Measurements from ENCODE around the gene SLC25A53. TPM values are rescaled to one million over a fixed set of nuclear protein-coding genes. Genes with fewer than 3 reads are reported as not detected.
A peak's percentile ranks its signal among the peaks of the same experiment; 100 is the strongest.
"Not testable (repeated sequence)": the region's sequence is repeated elsewhere in the genome, so short reads cannot be mapped to it uniquely, and the experiment has no call there.

The SLC25A53 gene
- total and polyA plus RNA-seq, 2 donors (not counting 1 experiment from before 2014, with no cell fraction given) = 10.3 to 20.7 TPM

DNA sequence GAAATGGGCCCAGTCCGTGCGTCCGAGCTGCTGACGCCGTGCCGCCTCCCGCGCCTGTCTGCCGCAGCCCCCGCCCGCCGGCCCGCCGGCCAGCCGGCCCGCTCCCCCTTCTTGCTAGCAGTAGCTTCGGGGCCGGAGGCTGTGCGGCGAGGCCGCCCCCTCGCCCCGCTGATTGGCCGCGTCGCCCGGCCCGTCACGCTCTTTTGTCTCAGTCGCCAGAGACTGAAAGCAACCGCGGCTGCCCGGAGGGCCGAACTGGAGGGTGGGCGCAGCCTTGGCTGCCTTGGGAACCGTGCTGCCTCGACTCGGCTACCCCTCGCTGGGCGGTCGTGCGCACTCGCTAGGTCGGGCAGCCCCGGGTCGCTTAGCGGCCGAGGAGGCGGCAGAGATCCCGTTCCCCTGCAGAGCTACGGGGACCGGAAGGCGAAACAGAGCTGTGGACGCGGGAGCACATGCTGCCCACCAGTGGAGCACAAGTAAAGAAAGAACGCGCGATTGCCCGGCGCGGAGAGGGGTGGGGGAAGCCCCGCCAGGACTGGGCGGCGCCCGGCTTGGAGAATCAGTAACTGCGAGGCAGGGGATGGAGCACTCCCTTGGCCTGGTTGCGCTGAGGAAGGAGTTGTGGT is 44.4 kb downstream of the SLC25A53 start, which contains the start of gene ZCCHC18:
Gene ZCCHC18, plus strand, starts transcription at position 198 of the 626 bp plus-strand sequence. CDS start 1,589 bp downstream, outside the sequence.
- peak; percentile 70 for ATAC-seq (ENCODE audit: low read depth)
- TF ChIP-seq, protein P1, sequence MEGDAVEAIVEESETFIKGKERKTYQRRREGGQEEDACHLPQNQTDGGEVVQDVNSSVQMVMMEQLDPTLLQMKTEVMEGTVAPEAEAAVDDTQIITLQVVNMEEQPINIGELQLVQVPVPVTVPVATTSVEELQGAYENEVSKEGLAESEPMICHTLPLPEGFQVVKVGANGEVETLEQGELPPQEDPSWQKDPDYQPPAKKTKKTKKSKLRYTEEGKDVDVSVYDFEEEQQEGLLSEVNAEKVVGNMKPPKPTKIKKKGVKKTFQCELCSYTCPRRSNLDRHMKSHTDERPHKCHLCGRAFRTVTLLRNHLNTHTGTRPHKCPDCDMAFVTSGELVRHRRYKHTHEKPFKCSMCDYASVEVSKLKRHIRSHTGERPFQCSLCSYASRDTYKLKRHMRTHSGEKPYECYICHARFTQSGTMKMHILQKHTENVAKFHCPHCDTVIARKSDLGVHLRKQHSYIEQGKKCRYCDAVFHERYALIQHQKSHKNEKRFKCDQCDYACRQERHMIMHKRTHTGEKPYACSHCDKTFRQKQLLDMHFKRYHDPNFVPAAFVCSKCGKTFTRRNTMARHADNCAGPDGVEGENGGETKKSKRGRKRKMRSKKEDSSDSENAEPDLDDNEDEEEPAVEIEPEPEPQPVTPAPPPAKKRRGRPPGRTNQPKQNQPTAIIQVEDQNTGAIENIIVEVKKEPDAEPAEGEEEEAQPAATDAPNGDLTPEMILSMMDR (IDR thresholded peaks at IDR 0.05) = no peak
- no peak for TF ChIP-seq EZH2 (IDR thresholded peaks at IDR 0.05; ENCODE audit: borderline replicate concordance, insufficient read depth, low read depth, low read length, poor library complexity, severe bottlenecking)
- ChIA-PET POLR2A (interaction anchor here (0.6 to 1.9 kb wide), 5 partner anchors 10 to 45 kb away, joined by 3 to 10 read pairs (median 4); partner anchors contain the start of gene SLC25A53), CTCF (interaction anchor here (1.2 to 3.6 kb wide), 9 partner anchors 9 to 44 kb away, joined by 3 to 31 read pairs (median 5); partner anchors contain the start of gene SLC25A53)
- H3K4me2 ChIP-seq (replicated peaks; ENCODE audit: low read depth, low read length, poor library complexity, severe bottlenecking) = peak within 1 kb of the TSS; percentile 71
- peak within 1 kb of the TSS; percentile 92 for H3K4me3 Mint-ChIP-seq
- H3K4me3 ChIP-seq (ENCODE audit: control extremely low read depth in 1 of 5, extremely low read depth in 1 of 5, insufficient read depth in 1 of 5, low read depth in 2 of 5, low read length in 4 of 5) = peak within 1 kb of the TSS; percentile 41 to 73 (median 65)
- no peaks in the 10 kb centered on the region for H3K27me3 Mint-ChIP-seq
- H3K79me2 ChIP-seq (ENCODE audit: control insufficient read depth, insufficient read depth, low read length) = no peaks in the 10 kb centered on the region
- no peaks in the 10 kb centered on the region for H4K20me1 ChIP-seq (ENCODE audit: control insufficient read depth, insufficient read depth, low read length, poor library complexity, severe bottlenecking)
- H3K9me3 Mint-ChIP-seq (ENCODE audit: insufficient read depth) = no peaks in the 10 kb centered on the region
- peak; percentile 56 for DNase-seq
- no peaks in the 10 kb centered on the region for H3K36me3 ChIP-seq (replicated peaks in 1 of 2; ENCODE audit: control extremely low read depth in 1 of 2, control insufficient read depth in 1 of 2, extremely low read depth in 1 of 2, insufficient read depth in 2 of 2, low read length in 1 of 2)
- peak within 1 kb of the TSS; percentile 90 for H2AFZ ChIP-seq (ENCODE audit: insufficient read depth, low read depth, low read length, poor library complexity, severe bottlenecking)
- intact Hi-C loops (cut with micrococcal nuclease) = loop anchor here (2.0 to 5.0 kb wide), 2 partner anchors 44 to 425 kb away; partner anchors contain the start of genes MORF4L2 and SLC25A53
- peak within 1 kb of the TSS; percentile 49 to 63 for H3K27ac ChIP-seq (ENCODE audit: low read length in 2 of 2)
- peaks cover 41% of the 10 kb centered on the region for H3K4me1 Mint-ChIP-seq
- H3K27ac Mint-ChIP-seq = peak within 1 kb of the TSS; percentile 91
- WGBS (ENCODE audit: insufficient coverage) = 0% methylated on average over 65 of the region's 67 CpGs
- H3K27me3 ChIP-seq (replicated peaks in 1 of 4; ENCODE audit: control extremely low read depth in 1 of 4, control insufficient read depth in 3 of 4, insufficient read depth in 4 of 4, low read length in 3 of 4) = no peaks in the 10 kb centered on the region
- H3K9ac ChIP-seq (ENCODE audit: low read length) = peak within 1 kb of the TSS; percentile 73
- peaks cover 29 to 39% of the 10 kb centered on the region in 2 donors for H3K4me1 ChIP-seq (ENCODE audit: control insufficient read depth in 2 of 2, insufficient read depth in 2 of 2, low read length in 2 of 2)
- H3K9me3 ChIP-seq (ENCODE audit: control extremely low read depth in 1 of 3, control insufficient read depth in 2 of 3, insufficient read depth in 1 of 3, low read length in 2 of 3) = no peaks in the 10 kb centered on the region

DNA sequence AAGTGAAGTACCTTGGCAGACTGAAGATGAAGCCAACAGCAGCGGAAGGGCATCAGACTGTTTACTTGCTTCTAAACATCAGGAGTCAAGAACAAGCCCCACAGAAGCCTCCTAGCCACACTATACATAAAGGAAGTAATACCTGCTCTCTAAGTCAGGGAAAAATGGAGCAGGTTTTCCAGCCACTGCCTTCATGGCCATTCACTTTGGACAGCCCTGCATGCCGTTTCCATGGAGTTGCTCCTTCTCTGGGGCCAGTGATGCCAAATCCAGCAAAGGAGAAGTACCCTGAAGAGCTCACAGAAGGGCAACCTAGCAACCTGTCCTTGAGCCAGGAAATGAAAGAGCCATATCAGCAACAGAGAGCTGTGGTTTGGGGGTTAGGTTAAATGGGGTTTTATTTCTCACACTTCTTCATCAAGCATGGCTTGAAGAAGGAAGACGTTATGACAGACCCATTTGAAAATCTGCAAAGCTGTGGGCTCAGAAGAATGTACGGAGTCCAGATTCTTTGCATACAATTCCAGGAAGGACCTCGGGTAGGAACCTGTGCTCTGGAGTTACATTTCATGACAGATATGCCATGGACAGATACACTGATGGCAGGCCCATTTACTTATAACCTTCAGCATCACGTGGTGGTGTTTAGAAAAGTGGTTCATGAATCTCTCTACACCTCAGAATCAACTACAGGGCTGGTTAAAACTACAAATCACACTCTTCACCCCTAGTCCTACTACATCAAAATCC is 46.1 kb downstream of the SLC25A53 start:
- H3K79me2 ChIP-seq (ENCODE audit: control insufficient read depth, insufficient read depth, low read length); H2AFZ ChIP-seq (ENCODE audit: insufficient read depth, low read depth, low read length, poor library complexity, severe bottlenecking); H3K27me3 Mint-ChIP-seq; H3K9me3 Mint-ChIP-seq (ENCODE audit: insufficient read depth); H3K9ac ChIP-seq (ENCODE audit: low read length); H3K36me3 ChIP-seq (replicated peaks in 1 of 2; ENCODE audit: control extremely low read depth in 1 of 2, control insufficient read depth in 1 of 2, extremely low read depth in 1 of 2, insufficient read depth in 2 of 2, low read length in 1 of 2); H3K27ac ChIP-seq (ENCODE audit: low read length in 2 of 2); H3K4me3 ChIP-seq (ENCODE audit: control extremely low read depth in 1 of 5, extremely low read depth in 1 of 5, insufficient read depth in 1 of 5, low read depth in 2 of 5, low read length in 4 of 5); ATAC-seq (ENCODE audit: low read depth); H3K9me3 ChIP-seq (ENCODE audit: control extremely low read depth in 1 of 3, control insufficient read depth in 2 of 3, insufficient read depth in 1 of 3, low read length in 2 of 3); POLR2A ChIA-PET; H3K27me3 ChIP-seq (replicated peaks in 1 of 4; ENCODE audit: control extremely low read depth in 1 of 4, control insufficient read depth in 3 of 4, insufficient read depth in 4 of 4, low read length in 3 of 4); H4K20me1 ChIP-seq (ENCODE audit: control insufficient read depth, insufficient read depth, low read length, poor library complexity, severe bottlenecking): not testable (repeated sequence)
- Histone ChIP-seq H3K4me1 (ENCODE audit: control insufficient read depth in 2 of 2, insufficient read depth in 2 of 2, low read length in 2 of 2) (peaks cover 29 to 39% of the 10 kb centered on the region in 2 donors), H3K4me2 (replicated peaks; ENCODE audit: low read depth, low read length, poor library complexity, severe bottlenecking) (peak overlapping the region; percentile 71)
- WGBS (ENCODE audit: insufficient coverage) = no CpG with 5 or more reads among the region's 6 CpGs
- intact Hi-C loops (cut with micrococcal nuclease) = loop anchor here (5.0 kb wide), 1 partner anchor 423 kb away; the partner anchor contains the start of gene MORF4L2
- Mint-ChIP-seq H3K4me3 (peak overlapping the region; percentile 61), H3K4me1 (peaks cover 41% of the 10 kb centered on the region), H3K27ac (peak overlapping the region; percentile 20)
- DNase-seq = peak; percentile 6
- CTCF ChIA-PET = interaction anchor here (0.8 to 3.6 kb wide), 4 partner anchors 9 to 26 kb away, joined by 3 to 31 read pairs (median 14); no protein-coding TSS in a partner anchor
